ENCODE data around the gene TMEM108.

The TMEM108 gene

DNA sequence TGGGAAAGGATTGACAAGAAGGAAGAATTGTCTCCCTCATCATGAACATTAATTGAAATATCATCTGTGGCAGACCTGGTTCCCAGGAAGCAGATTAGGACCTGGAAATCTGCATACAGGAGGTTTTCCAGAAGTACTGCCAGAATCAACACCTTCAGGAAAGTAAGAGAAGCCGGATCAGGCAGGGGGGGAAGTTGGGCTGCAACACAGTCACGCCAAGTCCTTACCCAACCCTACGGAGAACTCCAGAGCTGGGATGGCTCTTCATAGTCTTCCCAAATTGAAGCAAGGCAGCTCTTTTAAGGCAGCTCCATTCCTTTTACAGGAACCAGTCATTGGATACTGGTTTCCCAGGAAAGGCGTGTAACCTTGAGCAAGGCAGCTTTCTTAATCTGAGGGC, 326.5 kb downstream of the TMEM108 start:
- DNase-seq: no peak

DNA sequence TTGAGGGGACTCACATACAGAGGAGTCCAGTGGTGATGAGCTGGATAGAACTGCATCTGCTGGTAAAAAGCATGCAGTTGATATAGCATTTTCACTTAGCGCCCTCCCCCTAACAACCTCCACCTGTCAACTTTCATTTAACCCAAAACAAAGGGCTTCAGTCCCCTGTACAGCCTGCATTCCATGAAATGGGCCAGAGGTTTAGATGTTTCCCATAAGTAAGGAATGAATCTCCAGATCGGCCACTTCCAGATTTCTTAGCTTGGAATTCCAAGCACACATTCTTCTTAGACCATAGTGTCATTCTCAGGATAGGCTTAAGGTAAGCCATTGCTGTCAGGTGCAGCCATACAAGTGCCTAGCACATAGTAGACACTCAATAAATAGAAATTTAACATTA, 328.7 kb downstream of the TMEM108 start:
- DNase-seq: no peak

DNA sequence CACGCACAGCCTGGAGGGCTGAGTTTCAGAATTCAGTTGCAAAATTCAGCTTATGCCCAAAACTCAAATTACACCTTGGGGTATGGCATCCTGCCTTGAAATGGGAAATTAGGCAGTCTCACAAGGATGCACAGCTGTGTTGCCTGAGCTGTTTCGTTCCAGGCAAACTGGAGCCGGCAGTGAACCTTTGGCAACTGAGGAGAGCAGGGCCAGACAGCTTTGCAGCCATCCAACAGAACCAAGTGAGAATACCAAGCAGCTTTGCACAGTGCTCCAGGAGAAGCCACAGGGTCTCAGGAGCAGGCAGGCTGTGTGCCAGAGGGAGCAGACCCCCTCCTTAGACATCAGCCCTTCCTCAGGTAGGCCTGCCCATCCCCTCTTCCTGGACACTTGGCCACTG, 329.2 kb downstream of the TMEM108 start:
- no peak for DNase-seq

DNA sequence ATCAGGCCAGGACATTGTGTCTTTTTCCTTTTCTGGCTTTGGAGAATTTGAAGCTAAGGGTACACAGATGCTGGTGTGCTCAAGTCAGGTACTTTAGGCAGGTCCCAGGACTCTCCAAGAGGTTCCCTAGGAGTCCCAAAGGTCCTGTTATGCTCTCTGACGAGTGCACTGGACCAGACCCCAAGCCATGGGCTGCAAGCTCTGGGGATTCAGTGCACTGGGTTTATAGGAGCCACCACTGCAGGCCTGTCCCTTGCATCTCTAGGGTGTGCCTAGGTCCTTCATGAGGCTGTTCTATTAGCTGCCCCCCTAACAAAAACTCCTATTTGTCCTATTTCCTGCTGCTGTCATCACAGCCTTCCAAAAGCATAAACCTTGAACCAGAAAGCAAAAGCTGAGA, 329.8 kb downstream of the TMEM108 start:
- no peak for DNase-seq

DNA sequence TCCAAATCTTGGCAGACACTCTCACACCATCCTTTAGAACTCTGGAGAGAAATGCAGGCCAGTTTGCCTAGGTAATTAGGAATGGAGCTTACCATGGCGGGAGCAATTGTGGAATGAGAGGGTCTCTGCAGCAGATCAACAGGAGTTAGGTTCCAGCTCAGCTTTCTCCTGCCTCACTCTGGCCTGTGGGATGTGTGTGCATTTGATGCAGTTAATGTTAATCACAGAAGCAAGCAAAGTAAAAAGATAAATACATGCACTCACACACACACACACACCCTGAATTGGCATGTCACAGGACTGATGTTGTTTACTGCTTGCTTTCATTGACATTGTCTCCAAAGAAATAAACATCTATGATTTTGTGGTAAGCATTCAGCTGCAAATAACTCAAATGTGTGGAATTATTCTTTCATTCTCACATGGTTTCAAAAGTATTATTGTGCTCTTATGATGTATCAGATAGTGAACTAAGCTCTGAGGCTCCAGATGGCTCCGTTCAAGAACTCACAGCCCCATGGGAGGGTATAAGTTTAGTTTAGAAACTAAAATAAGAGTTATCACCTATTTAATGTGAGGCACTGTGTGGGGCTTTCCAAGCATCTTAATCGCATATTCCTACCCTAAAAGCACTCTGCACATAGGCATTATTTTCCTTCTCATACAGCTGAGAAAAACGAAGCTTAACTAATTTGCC, 330.3 kb downstream of the TMEM108 start:
- DNase-seq: no peak

DNA sequence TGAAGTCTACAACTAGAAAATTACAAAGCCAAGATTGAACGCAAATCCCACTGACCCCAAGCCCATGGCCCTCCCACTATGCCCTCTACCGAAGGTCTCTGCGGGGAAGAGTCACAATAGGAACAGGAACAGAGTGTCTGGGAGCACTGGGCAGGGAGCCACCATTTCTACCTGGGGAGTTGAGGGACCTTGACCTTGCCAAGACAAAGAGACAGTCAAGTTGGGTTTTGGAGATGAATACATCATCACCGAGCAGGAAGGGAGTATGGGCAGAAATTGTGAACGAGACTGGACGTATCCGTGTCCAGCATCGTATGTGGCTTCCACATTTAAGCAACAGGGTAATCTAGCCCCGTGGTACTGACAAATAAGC, 330.9 kb downstream of the TMEM108 start:
- DNase-seq: no peak

DNA sequence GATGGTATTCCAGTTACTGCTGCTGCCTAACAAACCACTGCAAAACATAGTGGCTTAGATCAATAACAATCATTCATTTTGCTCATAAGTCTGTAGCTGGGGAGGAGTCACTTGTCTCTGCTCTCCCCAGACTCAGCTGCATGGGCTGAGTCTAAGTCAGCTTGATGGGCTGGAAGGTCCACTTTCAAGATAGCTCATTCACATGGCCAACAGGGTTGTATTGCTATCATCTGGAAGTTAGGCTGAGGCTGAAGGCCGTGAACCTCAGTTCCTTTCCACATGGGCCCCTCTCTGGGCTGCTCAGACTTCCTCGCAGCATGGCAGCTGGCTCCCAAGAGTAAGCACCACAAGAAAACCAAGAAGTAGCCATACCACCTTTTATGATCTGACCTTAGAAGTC, 333.0 kb downstream of the TMEM108 start:
- DNase-seq: no peak

DNA sequence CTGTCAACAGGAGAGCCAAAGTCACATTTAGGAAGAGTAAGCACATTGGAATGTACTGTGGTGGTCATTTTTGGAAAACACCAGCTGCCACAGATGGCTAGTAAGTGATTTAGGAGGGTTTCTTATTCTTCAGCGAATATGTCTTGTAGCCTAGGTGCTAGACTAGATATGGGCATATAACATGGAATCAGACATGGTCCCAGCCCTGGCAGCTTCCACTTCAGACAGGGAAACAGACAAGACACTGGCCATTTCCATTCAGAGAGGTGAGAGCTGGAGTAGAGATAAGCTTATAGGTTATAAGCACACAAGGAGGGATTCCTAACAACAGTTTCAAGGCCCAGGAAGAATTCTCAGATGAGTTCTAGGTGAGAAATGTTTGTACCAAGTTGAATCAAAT, 333.5 kb downstream of the TMEM108 start:
- no peak for DNase-seq

DNA sequence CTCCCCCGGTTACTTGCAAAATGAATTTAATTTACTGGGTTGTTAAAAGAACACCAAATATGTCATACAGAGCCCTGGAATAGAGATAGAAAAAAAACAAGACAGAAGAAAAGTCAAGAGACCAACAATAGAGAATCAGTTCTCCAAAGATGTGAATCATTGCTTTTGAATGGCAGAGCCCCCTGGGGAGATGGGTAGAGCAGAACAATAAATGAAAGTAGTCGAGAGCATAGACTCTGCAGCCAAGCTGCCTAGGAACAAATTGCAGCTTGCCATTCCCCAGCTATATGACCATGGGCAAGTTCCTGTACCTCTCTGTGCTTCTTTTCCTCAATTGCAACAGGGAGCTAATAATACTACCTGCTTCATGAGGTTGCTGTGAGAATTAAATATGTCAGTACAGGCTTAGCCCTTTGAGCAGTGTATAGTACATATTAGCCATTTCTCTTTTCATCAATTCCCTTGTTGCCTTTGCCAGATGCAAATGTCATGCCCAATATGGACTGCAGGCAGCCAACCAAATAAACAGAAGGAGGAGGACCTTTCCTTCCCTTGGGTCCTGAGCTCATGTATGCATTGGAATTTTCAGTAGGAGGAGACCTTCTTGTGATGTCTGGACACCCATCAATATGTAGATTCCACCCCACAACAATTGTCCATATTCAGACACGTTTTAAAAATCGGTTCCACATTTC, 336.7 kb downstream of the TMEM108 start:
- DNase-seq: no peak

DNA sequence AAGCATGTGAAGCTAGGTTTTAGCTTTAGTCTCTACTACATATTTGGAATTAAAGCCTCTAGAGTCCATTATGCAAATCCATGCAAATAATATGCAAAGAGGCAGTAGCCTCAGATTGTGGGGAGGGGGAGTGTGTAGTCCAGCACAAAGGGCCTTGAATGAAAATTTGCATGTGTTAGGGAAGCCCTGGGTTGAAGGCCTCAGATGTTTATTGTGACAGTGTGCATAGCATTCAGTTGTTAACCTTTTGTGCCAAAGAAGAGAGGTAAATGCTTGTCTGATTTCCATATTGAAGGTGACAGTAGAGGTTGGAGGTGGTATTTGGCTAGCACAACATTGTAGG, 337.2 kb downstream of the TMEM108 start:
- no peak for DNase-seq

DNA sequence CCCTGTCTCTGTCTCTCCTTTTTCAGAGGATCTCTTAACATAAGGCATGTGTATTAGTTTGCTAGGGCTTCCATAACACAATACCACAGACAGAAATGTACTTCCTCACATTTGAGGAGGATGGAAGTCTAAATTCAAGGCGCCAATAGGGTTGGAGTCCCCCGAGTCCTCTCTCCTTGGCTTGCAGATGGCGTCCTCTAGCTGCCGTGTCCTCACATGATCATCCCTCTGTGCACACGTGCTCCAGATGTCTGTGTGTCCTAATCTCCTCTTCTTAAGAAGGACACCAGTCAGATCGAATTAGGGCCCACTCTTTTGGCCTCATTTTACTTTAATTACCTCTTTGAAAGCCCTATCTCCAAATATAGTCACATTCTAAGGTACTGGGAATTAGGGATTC, 338.6 kb downstream of the TMEM108 start:
- DNase-seq: no peak

DNA sequence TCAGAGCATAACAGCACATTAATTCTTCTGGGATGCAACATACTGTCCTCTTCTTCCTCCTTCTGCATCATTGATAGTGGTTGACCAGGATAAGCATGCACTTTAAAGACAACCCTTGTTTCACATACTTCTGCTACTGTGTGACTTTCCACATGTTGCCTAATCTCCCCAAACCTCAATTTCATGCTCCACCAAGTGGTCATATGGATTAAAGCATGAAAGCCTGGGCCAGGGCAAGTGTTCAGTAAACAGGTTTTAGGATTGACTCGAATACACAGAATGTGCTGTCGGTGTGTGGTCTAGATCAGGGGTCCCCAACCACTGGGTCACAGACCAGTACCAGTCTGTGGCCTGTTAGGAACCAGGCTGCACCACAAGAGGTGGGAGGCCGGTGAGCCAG, 339.2 kb downstream of the TMEM108 start:
- no peak for DNase-seq

DNA sequence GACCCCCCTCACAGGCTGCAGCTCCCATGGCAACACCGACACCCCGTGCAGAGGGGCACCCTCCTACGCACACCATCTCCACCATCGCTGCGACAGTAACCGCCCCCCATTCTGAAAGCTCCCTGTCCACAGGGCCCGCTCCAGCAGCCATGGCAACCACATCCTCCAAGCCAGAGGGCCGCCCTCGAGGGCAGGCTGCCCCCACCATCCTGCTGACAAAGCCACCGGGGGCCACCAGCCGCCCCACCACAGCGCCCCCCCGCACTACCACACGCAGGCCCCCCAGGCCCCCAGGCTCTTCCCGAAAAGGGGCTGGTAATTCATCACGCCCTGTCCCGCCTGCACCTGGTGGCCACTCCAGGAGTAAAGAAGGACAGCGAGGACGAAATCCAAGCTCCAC, 341.7 kb downstream of the TMEM108 start:
- no peak for DNase-seq

DNA sequence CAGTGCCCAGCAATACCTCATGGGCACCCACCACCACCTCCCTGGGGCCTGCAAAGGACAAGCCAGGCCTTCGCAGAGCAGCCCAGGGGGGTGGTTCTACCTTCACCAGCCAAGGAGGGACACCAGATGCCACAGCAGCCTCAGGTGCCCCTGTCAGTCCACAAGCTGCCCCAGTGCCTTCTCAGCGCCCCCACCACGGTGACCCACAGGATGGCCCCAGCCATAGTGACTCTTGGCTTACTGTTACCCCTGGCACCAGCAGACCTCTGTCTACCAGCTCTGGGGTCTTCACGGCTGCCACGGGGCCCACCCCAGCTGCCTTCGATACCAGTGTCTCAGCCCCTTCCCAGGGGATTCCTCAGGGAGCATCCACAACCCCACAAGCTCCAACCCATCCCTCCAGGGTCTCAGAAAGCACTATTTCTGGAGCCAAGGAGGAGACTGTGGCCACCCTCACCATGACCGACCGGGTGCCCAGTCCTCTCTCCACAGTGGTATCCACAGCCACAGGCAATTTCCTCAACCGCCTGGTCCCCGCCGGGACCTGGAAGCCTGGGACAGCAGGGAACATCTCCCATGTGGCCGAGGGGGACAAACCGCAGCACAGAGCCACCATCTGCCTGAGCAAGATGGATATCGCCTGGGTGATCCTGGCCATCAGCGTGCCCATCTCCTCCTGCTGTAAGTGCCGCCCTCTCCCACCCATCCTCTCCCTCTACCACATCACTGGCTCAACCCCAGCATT, 342.5 kb downstream of the TMEM108 start:
- DNase-seq: no peak

DNA sequence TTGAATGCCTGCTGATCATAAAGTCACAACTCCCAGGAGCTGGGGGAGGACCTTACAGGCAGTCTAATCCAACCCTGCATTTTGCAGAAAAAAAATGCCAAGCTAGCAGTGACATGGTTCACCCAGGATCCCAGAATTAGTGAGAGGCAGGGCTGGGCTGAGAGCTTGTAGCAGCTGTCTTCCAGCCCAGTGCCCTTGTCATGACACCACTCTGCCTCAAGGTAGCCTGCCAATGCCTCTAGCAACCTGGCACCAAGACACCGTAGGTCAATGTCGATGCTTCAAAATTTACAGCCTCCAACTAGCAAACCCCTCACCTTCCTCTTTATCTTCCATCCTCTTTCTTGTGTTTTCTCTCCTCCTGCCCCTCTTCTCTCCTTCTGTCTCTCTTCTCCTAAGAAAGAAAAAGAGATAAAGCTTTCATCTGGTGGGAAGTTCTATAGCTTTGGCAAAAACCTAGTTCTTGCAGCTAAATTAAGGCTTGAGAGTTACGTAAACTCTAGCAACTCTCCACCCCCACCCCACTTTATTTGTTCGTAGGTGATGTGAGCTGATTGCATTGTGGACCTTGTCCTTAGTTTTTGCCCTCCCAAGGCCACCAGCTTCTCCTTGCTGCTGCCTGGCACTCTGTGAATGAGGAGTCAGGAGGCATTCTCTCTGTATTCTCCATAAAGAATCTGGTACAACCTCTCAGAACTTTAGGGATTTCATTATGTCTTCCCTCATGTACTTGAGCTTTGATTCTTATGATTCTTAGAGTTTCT, 343.3 kb downstream of the TMEM108 start:
- no peak for DNase-seq

DNA sequence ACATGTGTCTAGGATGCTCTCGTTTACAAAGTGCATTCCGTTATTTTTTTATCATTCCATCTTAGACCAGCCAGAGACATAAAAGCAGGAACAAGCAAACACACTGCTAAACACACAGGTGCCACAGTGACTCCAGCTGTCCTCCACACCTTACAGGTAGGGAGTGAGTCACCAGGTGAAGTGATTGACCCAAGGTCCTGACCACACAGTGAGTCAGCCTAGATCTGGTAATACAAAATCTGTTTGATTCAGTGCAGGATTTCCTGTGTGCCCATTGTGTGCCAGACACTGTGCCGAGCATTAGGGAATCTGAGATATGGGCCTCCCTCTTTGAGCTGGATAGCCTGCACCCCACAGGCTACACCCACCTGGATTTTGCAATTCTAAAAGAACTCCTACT, 345.0 kb downstream of the TMEM108 start:
- no peak for DNase-seq

DNA sequence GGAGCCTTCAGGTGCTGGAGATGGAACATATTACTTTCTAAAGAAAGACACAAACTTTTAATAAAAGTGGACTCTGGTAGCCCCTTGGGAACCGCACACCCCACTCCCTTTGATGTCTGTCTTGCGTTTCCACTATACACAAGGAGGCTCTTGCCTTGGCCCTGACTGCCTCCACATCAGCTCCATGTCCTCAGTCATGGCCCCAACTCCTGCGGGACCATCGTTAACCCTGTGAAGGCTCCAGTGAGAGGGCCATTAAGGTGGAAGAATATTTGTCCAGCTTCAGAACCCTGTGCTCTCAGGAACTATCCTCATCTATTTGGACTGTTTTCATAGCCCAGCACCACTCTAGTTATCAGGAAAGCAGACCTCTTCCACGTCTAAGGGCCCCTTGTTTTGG, 345.6 kb downstream of the TMEM108 start:
- no peak for DNase-seq

DNA sequence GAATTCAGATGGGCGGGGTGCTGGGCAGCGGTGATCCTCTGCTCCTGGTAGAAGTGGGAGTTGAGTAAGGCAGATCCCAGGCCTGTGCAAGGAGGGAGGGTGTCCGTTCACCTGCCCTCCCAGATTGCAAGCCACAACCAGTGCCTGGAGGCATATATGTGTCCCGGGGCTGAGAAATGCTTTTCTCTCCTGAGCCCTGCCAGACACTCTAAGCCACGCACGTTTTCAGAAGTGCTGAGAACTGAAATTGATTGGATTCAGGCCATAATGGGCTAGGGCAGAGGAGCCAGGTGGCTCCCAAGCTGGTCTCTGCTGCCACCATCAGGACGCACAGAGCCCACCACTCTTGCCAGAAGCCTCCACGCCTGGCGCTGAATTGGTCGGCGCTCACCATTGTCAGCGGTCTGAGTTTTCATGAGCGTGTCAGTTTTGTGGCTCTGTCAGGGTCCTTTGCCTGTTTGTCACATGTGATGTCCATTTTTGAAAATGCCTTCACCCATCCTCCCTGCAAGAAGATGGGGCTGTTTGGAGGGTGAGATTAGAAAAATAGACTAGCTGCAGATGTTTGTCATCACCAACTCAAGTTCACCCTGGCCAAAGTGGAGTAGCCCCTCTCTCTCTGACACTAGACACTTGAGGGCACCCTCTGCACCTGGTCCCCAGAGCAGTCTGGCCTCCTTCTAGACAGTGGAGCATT, 346.3 kb downstream of the TMEM108 start:
- no peak for DNase-seq

DNA sequence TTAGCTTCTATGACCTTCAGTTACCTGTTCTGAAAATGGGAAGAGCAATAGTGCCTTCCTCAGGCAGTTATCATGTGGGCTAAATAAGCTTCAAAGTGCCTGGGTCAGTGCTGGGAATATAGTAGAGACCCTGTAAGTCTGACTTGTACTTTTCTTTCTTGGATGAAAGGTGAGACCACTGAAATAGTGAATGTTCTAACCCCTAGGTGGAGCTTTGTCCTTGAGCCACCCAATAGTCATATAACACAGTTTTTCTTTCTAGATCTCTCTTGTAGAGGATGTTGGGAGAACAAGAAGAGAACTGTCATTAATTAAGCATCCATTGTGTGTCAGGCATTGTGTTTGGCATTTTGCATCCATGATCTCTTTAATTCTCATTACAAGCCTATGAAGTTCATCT, 348.7 kb downstream of the TMEM108 start:
- no peak for DNase-seq

DNA sequence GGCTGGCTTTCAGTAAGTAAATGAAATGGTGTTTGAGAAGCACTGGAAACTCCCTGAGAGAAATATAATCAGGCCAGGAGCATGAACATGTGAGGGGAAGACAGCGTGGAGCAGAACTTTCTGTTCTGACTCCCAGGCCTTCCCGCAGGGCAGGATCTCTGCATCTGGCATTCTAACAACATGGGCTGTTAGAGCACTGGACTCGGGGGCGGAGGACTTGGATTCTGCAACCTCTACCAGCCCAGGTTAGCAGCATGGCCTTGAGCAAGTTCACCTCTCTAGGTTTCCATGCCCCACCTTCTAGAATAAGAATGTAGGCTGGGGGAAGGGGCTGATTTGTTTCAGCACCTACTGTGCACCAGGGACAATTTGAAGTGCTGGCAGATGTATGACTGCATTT, 349.1 kb downstream of the TMEM108 start:
- no peak for DNase-seq

DNA sequence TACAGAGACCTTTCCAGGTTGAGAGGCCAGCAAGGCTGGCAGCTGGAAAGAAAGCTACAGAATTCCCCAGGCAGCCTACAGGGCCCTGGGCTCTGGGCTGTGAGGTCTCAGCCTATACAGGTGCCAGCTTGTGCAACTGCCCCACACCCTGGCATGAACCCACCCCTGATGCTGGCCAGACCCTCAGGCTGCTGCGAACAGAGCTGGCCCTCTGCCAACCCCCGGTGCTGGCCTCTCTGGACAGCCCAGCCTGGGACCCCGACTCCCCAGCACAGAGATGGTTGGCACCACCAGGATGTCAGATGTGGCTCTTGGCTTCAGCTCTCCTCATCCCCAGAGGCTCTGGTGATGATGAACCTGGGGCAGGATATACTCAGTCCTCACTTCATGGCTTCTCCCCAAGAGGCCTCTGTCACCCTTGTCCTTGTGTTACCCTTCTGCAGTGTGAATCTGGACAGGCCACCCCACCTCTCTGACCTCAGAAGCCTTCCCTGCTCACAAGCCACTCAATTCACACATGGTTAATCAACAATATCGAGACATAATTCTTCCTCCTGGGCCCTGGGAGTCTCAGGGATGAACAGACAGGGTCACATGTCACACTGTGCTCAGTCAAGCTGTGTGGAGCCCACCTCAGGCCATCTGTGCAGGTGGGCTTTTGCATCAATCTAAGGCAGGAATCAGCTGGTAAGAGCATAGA, 350.7 kb downstream of the TMEM108 start:
- no peak for DNase-seq

DNA sequence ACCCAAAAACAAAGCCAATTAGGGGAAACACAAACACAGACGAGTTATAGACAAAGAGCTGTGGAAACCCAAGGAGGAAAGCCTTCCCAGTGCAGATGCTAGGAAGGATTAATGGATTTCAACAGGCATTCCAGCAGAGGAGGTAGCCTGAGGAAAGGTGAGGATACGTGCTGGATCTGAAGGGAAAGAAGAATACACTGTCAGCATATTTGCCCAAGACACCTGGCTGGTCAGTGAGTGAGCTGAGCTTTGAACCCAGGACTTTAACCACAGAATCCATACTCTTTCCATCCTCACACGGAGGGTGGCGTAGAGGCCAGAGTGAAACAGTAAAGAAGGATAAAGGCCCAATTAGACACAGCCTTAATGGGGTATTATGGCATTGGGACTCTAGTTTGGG, 352.5 kb downstream of the TMEM108 start:
- no peak for DNase-seq
